GM12878 (cell line): ENCODE results near the gene EP300. TPM values are rescaled to one million over a fixed set of nuclear protein-coding genes. Genes with fewer than 3 reads are reported as not detected.

Experiments used
- ESRRA ChIP-seq: IDR thresholded peaks from 2 replicates; pipeline ENCODE4 v1.6.1; 2012; ENCODE audit warnings: mild to moderate bottlenecking, low read length, improper control_type of control experiment
- GABPA ChIP-seq: IDR thresholded peaks from 2 replicates; pipeline ENCODE4 v1.6.1; 2014; ENCODE audit warnings: antibody characterized with exemption, low read depth, mild to moderate bottlenecking, inconsistent platforms
- MYC ChIP-seq: IDR thresholded peaks from 2 replicates; pipeline ENCODE4 v1.6.1; 2011; ENCODE audit warnings: mild to moderate bottlenecking, low read length, moderate library complexity, inconsistent platforms; ENCODE audit not compliant: insufficient read depth, insufficient replicate concordance, insufficient read length, severe bottlenecking
- NFYB ChIP-seq: IDR thresholded peaks from 2 replicates; pipeline ENCODE4 v1.6.1; 2011; ENCODE audit warnings: low read depth, mild to moderate bottlenecking, low read length, improper control_type of control experiment, moderate library complexity; ENCODE audit not compliant: insufficient read depth
- ZNF384 ChIP-seq: IDR thresholded peaks from 2 replicates; pipeline ENCODE4 v1.6.1; 2012; ENCODE audit warnings: low read depth, mild to moderate bottlenecking, low read length, improper control_type of control experiment, borderline replicate concordance
- polyA plus RNA-seq, 11 experiments: library from polyadenylated mRNA; depleted of rRNA in 4 of 11; unstranded in 6 of 11; stranded (reverse) in 5 of 11; fragments of >200 nt; fragmentation: Nextera tagmentation in 4 of 11; fragmentation: Illumina TruSeq in 1 of 11; extraction: Ambion mirVana in 4 of 11; extraction: Trizol in 1 of 11; gene quantifications; 1 replicate in 1 of 11; 2 replicates in 10 of 11; pipeline versions ENCODE4 v1.2.1 to v1.2.3, GENCODE V29; 2011 to 2016; ENCODE audit warnings: inconsistent platforms in 2 of 11, missing spikeins in 2 of 11, low read depth in 1 of 11
- total RNA-seq, 4 experiments: library from RNA; depleted of rRNA in 3 of 4; stranded (reverse); fragments of >200 nt in 3 of 4; fragmentation: Illumina TruSeq in 1 of 4; extraction: Trizol in 1 of 4; gene quantifications; 2 replicates each; pipeline versions ENCODE4 v1.2.1 to v1.2.3, GENCODE V29; 2013 to 2021
- TF ChIP-seq, protein P1 (sequence below): fragments of 450-650 bp; IDR thresholded peaks from 2 replicates; pipeline ENCODE4 v1.6.1; 2017; ENCODE audit warnings: mild to moderate bottlenecking
- TF ChIP-seq, protein P2 (sequence below): fragments of 450-650 bp; IDR thresholded peaks from 2 replicates; pipeline ENCODE4 v1.6.1; 2016; ENCODE audit warnings: mild to moderate bottlenecking
- TF ChIP-seq, protein P3 (sequence below): IDR thresholded peaks from 2 replicates; pipeline ENCODE4 v1.6.1; 2011; ENCODE audit warnings: mild to moderate bottlenecking, low read depth, low read length, moderate library complexity; ENCODE audit not compliant: insufficient replicate concordance
- TF ChIP-seq, protein P4 (sequence below): fragments of 450-650 bp; IDR thresholded peaks from 2 replicates; pipeline ENCODE4 v1.6.1; 2016; ENCODE audit warnings: mild to moderate bottlenecking
- TF ChIP-seq, protein P5 (sequence below): fragments of 450-650 bp; formaldehyde crosslinking; IDR thresholded peaks from 2 replicates; pipeline ENCODE4 v1.5.0; 2022; ENCODE audit warnings: mild to moderate bottlenecking, missing genetic modification characterization
- TF ChIP-seq, protein P6 (sequence below): fragments of 150-350 bp; IDR thresholded peaks from 2 replicates; pipeline ENCODE4 v1.6.1; 2014; ENCODE audit warnings: mild to moderate bottlenecking, low read depth, low read length
- TF ChIP-seq, protein P7 (sequence below): fragments of 450-650 bp; IDR thresholded peaks from 2 replicates; pipeline ENCODE4 v1.6.1; 2017; ENCODE audit warnings: mild to moderate bottlenecking, low read depth, inconsistent platforms; ENCODE audit not compliant: poor library complexity, severe bottlenecking
- TF ChIP-seq, protein P8 (sequence below): IDR thresholded peaks from 2 replicates; pipeline ENCODE4 v1.6.1; 2011; ENCODE audit warnings: low read depth, low read length, improper control_type of control experiment, borderline replicate concordance

Gene EP300
- total and polyA plus RNA-seq, 10 of the 15 experiments (the other 5 are each of a cell fraction or from before 2014, with no cell fraction given), result 5.5 to 48.5 (median 23.6) TPM

DNA sequence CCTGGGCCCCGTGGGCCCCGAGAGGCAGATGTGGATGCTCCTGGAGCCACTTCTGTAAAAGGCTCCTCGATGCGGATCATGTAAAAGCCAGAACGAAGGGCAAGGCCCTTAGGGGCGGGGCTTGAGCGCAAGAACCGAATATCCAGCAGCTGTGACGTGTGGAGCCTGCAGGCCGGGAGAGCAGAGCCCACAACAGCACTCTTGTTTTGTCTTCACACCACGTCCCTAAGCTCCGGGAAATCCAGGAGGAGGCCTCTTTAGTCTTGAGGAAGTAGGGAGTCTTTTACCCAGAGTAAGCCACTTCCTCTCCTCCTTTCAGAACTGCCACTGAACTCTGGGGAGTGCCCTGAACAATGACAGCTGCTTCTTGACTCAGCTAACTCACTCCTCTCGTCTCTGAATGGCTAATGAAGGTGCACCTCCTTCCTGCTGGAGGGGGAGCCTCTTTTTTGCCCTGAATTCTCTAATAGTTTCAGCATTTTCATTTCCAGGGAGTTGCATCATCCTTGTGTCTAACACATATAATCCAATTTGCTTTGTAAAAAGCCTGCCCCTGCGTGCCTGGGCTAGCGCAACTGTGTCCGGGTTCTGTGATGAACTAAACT, 125.3 kb downstream of the EP300 start (continued):
- no peak for TF ChIP-seq ZNF384
- TF ChIP-seq, protein P1, sequence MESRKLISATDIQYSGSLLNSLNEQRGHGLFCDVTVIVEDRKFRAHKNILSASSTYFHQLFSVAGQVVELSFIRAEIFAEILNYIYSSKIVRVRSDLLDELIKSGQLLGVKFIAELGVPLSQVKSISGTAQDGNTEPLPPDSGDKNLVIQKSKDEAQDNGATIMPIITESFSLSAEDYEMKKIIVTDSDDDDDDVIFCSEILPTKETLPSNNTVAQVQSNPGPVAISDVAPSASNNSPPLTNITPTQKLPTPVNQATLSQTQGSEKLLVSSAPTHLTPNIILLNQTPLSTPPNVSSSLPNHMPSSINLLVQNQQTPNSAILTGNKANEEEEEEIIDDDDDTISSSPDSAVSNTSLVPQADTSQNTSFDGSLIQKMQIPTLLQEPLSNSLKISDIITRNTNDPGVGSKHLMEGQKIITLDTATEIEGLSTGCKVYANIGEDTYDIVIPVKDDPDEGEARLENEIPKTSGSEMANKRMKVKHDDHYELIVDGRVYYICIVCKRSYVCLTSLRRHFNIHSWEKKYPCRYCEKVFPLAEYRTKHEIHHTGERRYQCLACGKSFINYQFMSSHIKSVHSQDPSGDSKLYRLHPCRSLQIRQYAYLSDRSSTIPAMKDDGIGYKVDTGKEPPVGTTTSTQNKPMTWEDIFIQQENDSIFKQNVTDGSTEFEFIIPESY, result no peak
- TF ChIP-seq, protein P2, sequence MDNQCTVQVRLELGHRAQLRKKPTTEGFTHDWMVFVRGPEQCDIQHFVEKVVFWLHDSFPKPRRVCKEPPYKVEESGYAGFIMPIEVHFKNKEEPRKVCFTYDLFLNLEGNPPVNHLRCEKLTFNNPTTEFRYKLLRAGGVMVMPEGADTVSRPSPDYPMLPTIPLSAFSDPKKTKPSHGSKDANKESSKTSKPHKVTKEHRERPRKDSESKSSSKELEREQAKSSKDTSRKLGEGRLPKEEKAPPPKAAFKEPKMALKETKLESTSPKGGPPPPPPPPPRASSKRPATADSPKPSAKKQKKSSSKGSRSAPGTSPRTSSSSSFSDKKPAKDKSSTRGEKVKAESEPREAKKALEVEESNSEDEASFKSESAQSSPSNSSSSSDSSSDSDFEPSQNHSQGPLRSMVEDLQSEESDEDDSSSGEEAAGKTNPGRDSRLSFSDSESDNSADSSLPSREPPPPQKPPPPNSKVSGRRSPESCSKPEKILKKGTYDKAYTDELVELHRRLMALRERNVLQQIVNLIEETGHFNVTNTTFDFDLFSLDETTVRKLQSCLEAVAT, result no peak
- TF ChIP-seq MYC, result no peak
- TF ChIP-seq, protein P3, sequence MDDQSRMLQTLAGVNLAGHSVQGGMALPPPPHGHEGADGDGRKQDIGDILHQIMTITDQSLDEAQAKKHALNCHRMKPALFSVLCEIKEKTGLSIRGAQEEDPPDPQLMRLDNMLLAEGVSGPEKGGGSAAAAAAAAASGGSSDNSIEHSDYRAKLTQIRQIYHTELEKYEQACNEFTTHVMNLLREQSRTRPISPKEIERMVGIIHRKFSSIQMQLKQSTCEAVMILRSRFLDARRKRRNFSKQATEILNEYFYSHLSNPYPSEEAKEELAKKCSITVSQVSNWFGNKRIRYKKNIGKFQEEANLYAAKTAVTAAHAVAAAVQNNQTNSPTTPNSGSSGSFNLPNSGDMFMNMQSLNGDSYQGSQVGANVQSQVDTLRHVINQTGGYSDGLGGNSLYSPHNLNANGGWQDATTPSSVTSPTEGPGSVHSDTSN, result no peak
- TF ChIP-seq, protein P4, sequence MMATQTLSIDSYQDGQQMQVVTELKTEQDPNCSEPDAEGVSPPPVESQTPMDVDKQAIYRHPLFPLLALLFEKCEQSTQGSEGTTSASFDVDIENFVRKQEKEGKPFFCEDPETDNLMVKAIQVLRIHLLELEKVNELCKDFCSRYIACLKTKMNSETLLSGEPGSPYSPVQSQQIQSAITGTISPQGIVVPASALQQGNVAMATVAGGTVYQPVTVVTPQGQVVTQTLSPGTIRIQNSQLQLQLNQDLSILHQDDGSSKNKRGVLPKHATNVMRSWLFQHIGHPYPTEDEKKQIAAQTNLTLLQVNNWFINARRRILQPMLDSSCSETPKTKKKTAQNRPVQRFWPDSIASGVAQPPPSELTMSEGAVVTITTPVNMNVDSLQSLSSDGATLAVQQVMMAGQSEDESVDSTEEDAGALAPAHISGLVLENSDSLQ, result peak; percentile 36
- no peak for TF ChIP-seq ESRRA
- TF ChIP-seq GABPA, result no peak
- TF ChIP-seq, protein P5, sequence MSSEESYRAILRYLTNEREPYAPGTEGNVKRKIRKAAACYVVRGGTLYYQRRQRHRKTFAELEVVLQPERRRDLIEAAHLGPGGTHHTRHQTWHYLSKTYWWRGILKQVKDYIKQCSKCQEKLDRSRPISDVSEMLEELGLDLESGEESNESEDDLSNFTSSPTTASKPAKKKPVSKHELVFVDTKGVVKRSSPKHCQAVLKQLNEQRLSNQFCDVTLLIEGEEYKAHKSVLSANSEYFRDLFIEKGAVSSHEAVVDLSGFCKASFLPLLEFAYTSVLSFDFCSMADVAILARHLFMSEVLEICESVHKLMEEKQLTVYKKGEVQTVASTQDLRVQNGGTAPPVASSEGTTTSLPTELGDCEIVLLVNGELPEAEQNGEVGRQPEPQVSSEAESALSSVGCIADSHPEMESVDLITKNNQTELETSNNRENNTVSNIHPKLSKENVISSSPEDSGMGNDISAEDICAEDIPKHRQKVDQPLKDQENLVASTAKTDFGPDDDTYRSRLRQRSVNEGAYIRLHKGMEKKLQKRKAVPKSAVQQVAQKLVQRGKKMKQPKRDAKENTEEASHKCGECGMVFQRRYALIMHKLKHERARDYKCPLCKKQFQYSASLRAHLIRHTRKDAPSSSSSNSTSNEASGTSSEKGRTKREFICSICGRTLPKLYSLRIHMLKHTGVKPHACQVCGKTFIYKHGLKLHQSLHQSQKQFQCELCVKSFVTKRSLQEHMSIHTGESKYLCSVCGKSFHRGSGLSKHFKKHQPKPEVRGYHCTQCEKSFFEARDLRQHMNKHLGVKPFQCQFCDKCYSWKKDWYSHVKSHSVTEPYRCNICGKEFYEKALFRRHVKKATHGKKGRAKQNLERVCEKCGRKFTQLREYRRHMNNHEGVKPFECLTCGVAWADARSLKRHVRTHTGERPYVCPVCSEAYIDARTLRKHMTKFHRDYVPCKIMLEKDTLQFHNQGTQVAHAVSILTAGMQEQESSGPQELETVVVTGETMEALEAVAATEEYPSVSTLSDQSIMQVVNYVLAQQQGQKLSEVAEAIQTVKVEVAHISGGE (CRISPR knock-in tag), result no peak
- peak; percentile 67 for TF ChIP-seq NFYB
- TF ChIP-seq, protein P6, sequence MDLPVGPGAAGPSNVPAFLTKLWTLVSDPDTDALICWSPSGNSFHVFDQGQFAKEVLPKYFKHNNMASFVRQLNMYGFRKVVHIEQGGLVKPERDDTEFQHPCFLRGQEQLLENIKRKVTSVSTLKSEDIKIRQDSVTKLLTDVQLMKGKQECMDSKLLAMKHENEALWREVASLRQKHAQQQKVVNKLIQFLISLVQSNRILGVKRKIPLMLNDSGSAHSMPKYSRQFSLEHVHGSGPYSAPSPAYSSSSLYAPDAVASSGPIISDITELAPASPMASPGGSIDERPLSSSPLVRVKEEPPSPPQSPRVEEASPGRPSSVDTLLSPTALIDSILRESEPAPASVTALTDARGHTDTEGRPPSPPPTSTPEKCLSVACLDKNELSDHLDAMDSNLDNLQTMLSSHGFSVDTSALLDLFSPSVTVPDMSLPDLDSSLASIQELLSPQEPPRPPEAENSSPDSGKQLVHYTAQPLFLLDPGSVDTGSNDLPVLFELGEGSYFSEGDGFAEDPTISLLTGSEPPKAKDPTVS, result no peak
- TF ChIP-seq, protein P7, sequence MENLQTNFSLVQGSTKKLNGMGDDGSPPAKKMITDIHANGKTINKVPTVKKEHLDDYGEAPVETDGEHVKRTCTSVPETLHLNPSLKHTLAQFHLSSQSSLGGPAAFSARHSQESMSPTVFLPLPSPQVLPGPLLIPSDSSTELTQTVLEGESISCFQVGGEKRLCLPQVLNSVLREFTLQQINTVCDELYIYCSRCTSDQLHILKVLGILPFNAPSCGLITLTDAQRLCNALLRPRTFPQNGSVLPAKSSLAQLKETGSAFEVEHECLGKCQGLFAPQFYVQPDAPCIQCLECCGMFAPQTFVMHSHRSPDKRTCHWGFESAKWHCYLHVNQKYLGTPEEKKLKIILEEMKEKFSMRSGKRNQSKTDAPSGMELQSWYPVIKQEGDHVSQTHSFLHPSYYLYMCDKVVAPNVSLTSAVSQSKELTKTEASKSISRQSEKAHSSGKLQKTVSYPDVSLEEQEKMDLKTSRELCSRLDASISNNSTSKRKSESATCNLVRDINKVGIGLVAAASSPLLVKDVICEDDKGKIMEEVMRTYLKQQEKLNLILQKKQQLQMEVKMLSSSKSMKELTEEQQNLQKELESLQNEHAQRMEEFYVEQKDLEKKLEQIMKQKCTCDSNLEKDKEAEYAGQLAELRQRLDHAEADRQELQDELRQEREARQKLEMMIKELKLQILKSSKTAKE, result no peak
- TF ChIP-seq, protein P8, sequence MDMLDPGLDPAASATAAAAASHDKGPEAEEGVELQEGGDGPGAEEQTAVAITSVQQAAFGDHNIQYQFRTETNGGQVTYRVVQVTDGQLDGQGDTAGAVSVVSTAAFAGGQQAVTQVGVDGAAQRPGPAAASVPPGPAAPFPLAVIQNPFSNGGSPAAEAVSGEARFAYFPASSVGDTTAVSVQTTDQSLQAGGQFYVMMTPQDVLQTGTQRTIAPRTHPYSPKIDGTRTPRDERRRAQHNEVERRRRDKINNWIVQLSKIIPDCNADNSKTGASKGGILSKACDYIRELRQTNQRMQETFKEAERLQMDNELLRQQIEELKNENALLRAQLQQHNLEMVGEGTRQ, result no peak
